B cell (primary cell): ENCODE data around the gene TBX4. TPM values are rescaled to one million over a fixed set of nuclear protein-coding genes. Genes with fewer than 3 reads are reported as not detected.

Experiments used
- ATAC-seq: fragments of 200-7000 bp; cut with Tn5 transposase; one replicate; pipeline ENCODE4 v1.10.0; 2021; ENCODE audit warnings: low read depth, mild to moderate bottlenecking, moderate number of reproducible peaks, moderate library complexity
- CTCF ChIA-PET: fragments of 350-600 bp; sonication (Branson Sonifier 250); formaldehyde crosslinking; loops from one replicate; lab custom pipeline; 2021; ENCODE audit warnings: antibody characterized with exemption, inconsistent platforms; lab: Charles Lee
- POLR2A ChIA-PET: fragments of 350-600 bp; sonication (Branson Sonifier 250); formaldehyde crosslinking; loops from one replicate; lab custom pipeline; 2021; ENCODE audit warnings: antibody characterized with exemption; lab: Charles Lee
- DNase-seq: peaks from one replicate; pipeline ENCODE4 v3.0.0; 2013
- H2AFZ ChIP-seq: 2 replicates; pipeline ENCODE4 v1.6.1; 2012; ENCODE audit warnings: mild to moderate bottlenecking, low read depth, low read length; ENCODE audit not compliant: insufficient read depth, poor library complexity, severe bottlenecking
- H3K27ac ChIP-seq, 2 donors: 1 replicate in 1 of 2; 2 replicates in 1 of 2; pipeline ENCODE4 v1.5.1; 2012 to 2013; ENCODE audit warnings: low read length in 2 of 2, mild to moderate bottlenecking in 2 of 2, moderate library complexity in 1 of 2
- H3K27me3 ChIP-seq, 4 experiments: fragments of 200-600 bp in 1 of 4; sonication (generic) in 1 of 4; replicated peaks in 1 of 4; 1 replicate in 2 of 4; 2 replicates in 2 of 4; pipeline versions ENCODE4 v1.6.1 to v1.7.0; 2013 to 2016; ENCODE audit warnings: low read length in 3 of 4, mild to moderate bottlenecking in 2 of 4, mixed read lengths in 1 of 4, moderate library complexity in 1 of 4; ENCODE audit not compliant: insufficient read depth in 4 of 4, control insufficient read depth in 3 of 4; ENCODE audit errors: control extremely low read depth in 1 of 4
- H3K36me3 ChIP-seq, 2 experiments: replicated peaks in 1 of 2; 1 replicate in 1 of 2; 2 replicates in 1 of 2; pipeline versions ENCODE4 v1.6.1 to v1.7.1; 2013; ENCODE audit warnings: low read length in 1 of 2; ENCODE audit not compliant: insufficient read depth in 2 of 2, control insufficient read depth in 1 of 2; ENCODE audit errors: control extremely low read depth in 1 of 2, extremely low read depth in 1 of 2
- H3K4me1 ChIP-seq, 2 donors: fragments of 200-600 bp in 1 of 2; sonication (generic) in 1 of 2; 1 replicate in 1 of 2; 2 replicates in 1 of 2; pipeline versions ENCODE4 v1.5.1 to v1.6.1; 2013 to 2017; ENCODE audit warnings: low read length in 2 of 2; ENCODE audit not compliant: control insufficient read depth in 2 of 2, insufficient read depth in 2 of 2
- H3K4me2 ChIP-seq: replicated peaks from 2 replicates; pipeline ENCODE3; 2012; ENCODE audit warnings: mild to moderate bottlenecking, low read depth, low read length; ENCODE audit not compliant: poor library complexity, severe bottlenecking
- H3K4me3 ChIP-seq, 5 experiments: fragments of 200-600 bp in 1 of 5; sonication (generic) in 1 of 5; 1 replicate in 3 of 5; 2 replicates in 2 of 5; pipeline versions ENCODE4 v1.5.1 to v1.7.0; 2011 to 2016; ENCODE audit warnings: low read length in 4 of 5, mild to moderate bottlenecking in 4 of 5, low read depth in 2 of 5, control low read depth in 1 of 5, moderate library complexity in 1 of 5; ENCODE audit not compliant: insufficient read depth in 1 of 5; ENCODE audit errors: control extremely low read depth in 1 of 5, extremely low read depth in 1 of 5
- H3K79me2 ChIP-seq: fragments of 200-600 bp; sonication (generic); one replicate; pipeline ENCODE4 v1.6.0; 2016; ENCODE audit warnings: low read length; ENCODE audit not compliant: control insufficient read depth, insufficient read depth
- H3K9ac ChIP-seq: fragments of 200-600 bp; sonication (generic); 2 replicates; pipeline ENCODE4 v1.6.1; 2017; ENCODE audit warnings: mild to moderate bottlenecking, low read length, moderate library complexity
- H3K9me3 ChIP-seq, 3 donors: one replicate each; pipeline versions ENCODE4 v1.6.1 to v1.7.1; 2013; ENCODE audit warnings: low read length in 2 of 3; ENCODE audit not compliant: control insufficient read depth in 2 of 3, insufficient read depth in 1 of 3; ENCODE audit errors: control extremely low read depth in 1 of 3
- H4K20me1 ChIP-seq: 2 replicates; pipeline ENCODE4 v1.6.0; 2012; ENCODE audit warnings: mild to moderate bottlenecking, low read length; ENCODE audit not compliant: insufficient read depth, control insufficient read depth, poor library complexity, severe bottlenecking
- H3K27ac Mint-ChIP-seq: one replicate; pipeline ENCODE4 v1.8.0; 2021; ENCODE audit warnings: mixed read lengths
- H3K27me3 Mint-ChIP-seq: one replicate; pipeline ENCODE4 v1.8.0; 2021; ENCODE audit warnings: mixed read lengths
- H3K4me1 Mint-ChIP-seq: one replicate; pipeline ENCODE4 v1.8.0; 2021; ENCODE audit warnings: mixed read lengths
- H3K4me3 Mint-ChIP-seq: one replicate; pipeline ENCODE4 v1.8.0; 2021; ENCODE audit warnings: mixed read lengths
- H3K9me3 Mint-ChIP-seq: one replicate; pipeline ENCODE4 v1.8.0; 2022; ENCODE audit warnings: mixed read lengths; ENCODE audit not compliant: insufficient read depth
- EZH2 ChIP-seq: IDR thresholded peaks from 2 replicates; pipeline ENCODE4 v1.6.1; 2012; ENCODE audit warnings: borderline replicate concordance, low read depth, mild to moderate bottlenecking, moderate library complexity, low read length; ENCODE audit not compliant: insufficient read depth, poor library complexity, severe bottlenecking
- WGBS: methylation state at CpG from one replicate; pipeline ENCODE4 v1.1.5; 2013; ENCODE audit warnings: missing lambda C conversion rate; ENCODE audit not compliant: insufficient coverage; 5-methylcytosine and 5-hydroxymethylcytosine counted together
- intact Hi-C: fragments of 100-400 bp; cut with micrococcal nuclease; formaldehyde crosslinking; loops from one replicate; pipeline ENCODE4 v1.10.0; 2022
- polyA plus RNA-seq: library from polyadenylated mRNA; depleted of rRNA; stranded (reverse); fragments of >200 nt; gene quantifications from 2 replicates; pipeline ENCODE4 v1.2.3, GENCODE V29; 2012
- total RNA-seq, 2 donors: library from RNA; stranded (reverse); fragments of 120-200 nt in 1 of 2; gene quantifications; 1 replicate in 1 of 2; 2 replicates in 1 of 2; pipeline versions ENCODE4 v1.2.3 to v1.2.4, GENCODE V29; 2013 to 2022
- TF ChIP-seq, protein P1 (sequence below): fragments of 200-600 bp; IDR thresholded peaks from one replicate; pipeline ENCODE4 v1.8.0; 2022; ENCODE audit warnings: antibody characterized with exemption, mild to moderate bottlenecking

Gene TBX4
- total and polyA plus RNA-seq, 2 donors (not counting 1 experiment from before 2014, with no cell fraction given): not detected

DNA sequence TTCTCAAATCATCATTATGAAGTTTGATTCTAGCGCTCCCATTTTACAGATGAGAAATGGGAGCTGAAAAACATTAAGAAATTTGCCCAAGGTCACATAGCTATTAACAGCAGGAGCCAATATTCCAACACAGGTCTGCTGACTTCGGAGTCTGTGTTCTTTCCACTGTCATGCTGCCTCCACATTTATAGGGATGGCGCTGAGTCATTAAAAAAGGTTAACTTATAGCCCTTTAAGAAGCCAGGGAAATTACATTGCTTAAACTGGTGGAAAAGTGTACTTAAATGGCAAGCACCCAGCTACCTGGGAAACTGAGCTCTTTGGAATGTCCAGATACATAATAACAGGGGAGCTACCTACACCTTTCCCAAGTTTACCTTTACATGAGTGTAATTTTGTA, 65.0 kb downstream of the TBX4 start:
- TF ChIP-seq EZH2: no peak
- TF ChIP-seq, protein P1, sequence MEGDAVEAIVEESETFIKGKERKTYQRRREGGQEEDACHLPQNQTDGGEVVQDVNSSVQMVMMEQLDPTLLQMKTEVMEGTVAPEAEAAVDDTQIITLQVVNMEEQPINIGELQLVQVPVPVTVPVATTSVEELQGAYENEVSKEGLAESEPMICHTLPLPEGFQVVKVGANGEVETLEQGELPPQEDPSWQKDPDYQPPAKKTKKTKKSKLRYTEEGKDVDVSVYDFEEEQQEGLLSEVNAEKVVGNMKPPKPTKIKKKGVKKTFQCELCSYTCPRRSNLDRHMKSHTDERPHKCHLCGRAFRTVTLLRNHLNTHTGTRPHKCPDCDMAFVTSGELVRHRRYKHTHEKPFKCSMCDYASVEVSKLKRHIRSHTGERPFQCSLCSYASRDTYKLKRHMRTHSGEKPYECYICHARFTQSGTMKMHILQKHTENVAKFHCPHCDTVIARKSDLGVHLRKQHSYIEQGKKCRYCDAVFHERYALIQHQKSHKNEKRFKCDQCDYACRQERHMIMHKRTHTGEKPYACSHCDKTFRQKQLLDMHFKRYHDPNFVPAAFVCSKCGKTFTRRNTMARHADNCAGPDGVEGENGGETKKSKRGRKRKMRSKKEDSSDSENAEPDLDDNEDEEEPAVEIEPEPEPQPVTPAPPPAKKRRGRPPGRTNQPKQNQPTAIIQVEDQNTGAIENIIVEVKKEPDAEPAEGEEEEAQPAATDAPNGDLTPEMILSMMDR: no peak
- H3K9ac ChIP-seq: no peak overlapping the region
- no CpG with 5 or more reads among the region's 3 CpGs for WGBS
- CTCF ChIA-PET: no interaction called here
- intact Hi-C loops: no loop called here
- no peaks in the 10 kb centered on the region for H3K79me2 ChIP-seq
- DNase-seq: no peak
- Mint-ChIP-seq H3K4me3 (no peak overlapping the region), H3K4me1 (no peaks in the 10 kb centered on the region), H3K27ac (no peak overlapping the region), H3K9me3 (no peaks in the 10 kb centered on the region), H3K27me3 (peaks cover 19% of the 10 kb centered on the region)
- H4K20me1 ChIP-seq: no peaks in the 10 kb centered on the region
- no peak for ATAC-seq
- no peaks in the 10 kb centered on the region for H3K36me3 ChIP-seq
- peaks cover 0 to 2% (median 0%) of the 10 kb centered on the region in 4 experiments for H3K27me3 ChIP-seq
- H3K27ac ChIP-seq: no peak overlapping the region
- H3K9me3 ChIP-seq: no peaks in the 10 kb centered on the region
- no peak overlapping the region for H2AFZ ChIP-seq
- H3K4me1 ChIP-seq: no peaks in the 10 kb centered on the region
- no peak overlapping the region for H3K4me3 ChIP-seq
- no peak overlapping the region for H3K4me2 ChIP-seq
- POLR2A ChIA-PET: no interaction called here

DNA sequence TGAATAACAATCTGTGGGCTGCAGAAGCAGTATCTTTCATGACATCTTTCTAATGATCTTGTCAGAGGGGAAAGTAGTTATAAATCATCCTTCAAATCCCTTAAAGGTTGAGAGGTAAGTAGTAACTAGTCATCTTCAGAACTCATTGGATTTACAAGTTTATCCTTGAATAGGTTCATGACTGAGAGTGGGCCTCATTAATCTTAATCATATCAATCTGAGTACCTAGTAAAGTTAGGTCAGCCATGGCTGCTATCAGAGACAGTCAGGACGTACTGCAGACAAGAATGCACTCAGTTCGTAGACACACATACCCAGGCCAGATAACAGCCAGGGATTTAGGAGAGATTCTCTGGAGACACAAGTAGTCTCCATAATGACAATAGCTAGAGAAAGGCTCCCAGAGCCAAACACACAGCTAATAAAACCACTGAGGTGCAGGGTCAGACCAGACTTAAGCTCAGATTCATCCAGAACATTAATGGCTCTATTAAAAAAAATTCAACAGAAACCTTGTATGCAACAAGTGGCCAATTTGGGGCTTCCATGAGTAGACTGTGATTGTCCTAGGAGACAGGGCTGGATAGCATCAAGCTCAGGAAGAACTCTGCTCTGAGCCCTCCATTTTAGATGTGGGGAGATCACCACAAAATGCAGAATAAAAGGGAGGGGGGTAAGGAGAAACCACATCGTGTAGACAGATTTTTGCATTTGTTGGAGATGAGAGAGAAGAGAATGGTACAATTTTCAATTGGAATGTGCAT, 65.8 kb downstream of the TBX4 start:
- Mint-ChIP-seq H3K4me3 (no peak overlapping the region), H3K9me3 (no peaks in the 10 kb centered on the region), H3K27ac (no peak overlapping the region), H3K4me1 (no peaks in the 10 kb centered on the region), H3K27me3 (peaks cover 14% of the 10 kb centered on the region)
- Histone ChIP-seq H3K4me3 (no peak overlapping the region), H3K27ac (no peak overlapping the region), H3K4me1 (no peaks in the 10 kb centered on the region), H3K36me3 (no peaks in the 10 kb centered on the region), H2AFZ (no peak overlapping the region), H4K20me1 (no peaks in the 10 kb centered on the region), H3K9me3 (no peaks in the 10 kb centered on the region), H3K27me3 (peaks cover 0 to 2% (median 0%) of the 10 kb centered on the region in 4 experiments), H3K4me2 (no peak overlapping the region), H3K79me2 (no peaks in the 10 kb centered on the region), H3K9ac (no peak overlapping the region)
- intact Hi-C loops: no loop called here
- ChIA-PET CTCF (no interaction called here), POLR2A (no interaction called here)
- 80% methylated on average over 1 of the region's 3 CpGs for WGBS
- DNase-seq: no peak
- ATAC-seq: no peak
- TF ChIP-seq EZH2: no peak
- TF ChIP-seq, protein P1: no peak
